Erythroblast (primary cell): ENCODE measurements around the gene GTF2F1.

Source experiments
- GATA1 ChIP-seq: IDR thresholded peaks from 2 replicates; pipeline ENCODE4 v1.6.1; 2011; ENCODE audit warnings: low read depth, mild to moderate bottlenecking, control low read depth, low read length, moderate library complexity
- POLR2A ChIP-seq: IDR thresholded peaks from 2 replicates; pipeline ENCODE4 v1.6.1; 2011; ENCODE audit warnings: mild to moderate bottlenecking, low read length

GRCh38 chr19:6376512-6377190 is 16.3 kb downstream of the GTF2F1 start:
- TF ChIP-seq POLR2A: no peak
- no peak for TF ChIP-seq GATA1
